Stimulated activated CD8-positive, alpha-beta memory T cell treated with anti-CD3 and anti-CD28 coated beads, Interleukin-15, amount 100 ng/mL, for 1 hour (primary cell): ENCODE results near the gene APP.

Experiments used
- DNase-seq: peaks from one replicate; pipeline ENCODE4 v3.0.0-alpha.2; 2020; ENCODE audit warnings: low read depth

APP gene

GRCh38 chr21:25979845-25980616, 190.5 kb downstream of the APP start:
- DNase-seq = no peak

GRCh38 chr21:25977068-25977611, 193.4 kb downstream of the APP start:
- no peak for DNase-seq

GRCh38 chr21:25974964-25975363, 195.6 kb downstream of the APP start:
- DNase-seq = no peak

GRCh38 chr21:25970254-25970930, 200.2 kb downstream of the APP start:
- no peak for DNase-seq

GRCh38 chr21:25967901-25968438, 202.6 kb downstream of the APP start:
- DNase-seq = no peak

GRCh38 chr21:25967181-25967900, 203.2 kb downstream of the APP start:
- no peak for DNase-seq

- DNase-seq = no peak
Measured at GRCh38 chr21:25965951-25966707, 204.4 kb downstream of the APP start.

- no peak for DNase-seq
Measured at GRCh38 chr21:25964926-25965325, 205.6 kb downstream of the APP start.

GRCh38 chr21:25964015-25964414, 206.6 kb downstream of the APP start:
- no peak for DNase-seq

GRCh38 chr21:25963181-25963580, 207.4 kb downstream of the APP start:
- no peak for DNase-seq

GRCh38 chr21:25961042-25961441, 209.5 kb downstream of the APP start:
- no peak for DNase-seq

- DNase-seq = no peak
Measured at GRCh38 chr21:25960402-25960801, 210.2 kb downstream of the APP start.

GRCh38 chr21:25959799-25960198, 210.8 kb downstream of the APP start:
- no peak for DNase-seq

GRCh38 chr21:25956993-25957714, 213.4 kb downstream of the APP start:
- DNase-seq = no peak

- DNase-seq = no peak
Measured at GRCh38 chr21:25955646-25956045, 214.9 kb downstream of the APP start.

GRCh38 chr21:25953659-25954058, 216.9 kb downstream of the APP start:
- DNase-seq = no peak

GRCh38 chr21:25953196-25953595, 217.4 kb downstream of the APP start:
- DNase-seq = no peak

GRCh38 chr21:25952306-25952705, 218.3 kb downstream of the APP start:
- no peak for DNase-seq

- DNase-seq = no peak
Measured at GRCh38 chr21:25949701-25950100, 220.9 kb downstream of the APP start.

- DNase-seq = no peak
Measured at GRCh38 chr21:25944672-25945213, 225.8 kb downstream of the APP start.

- no peak for DNase-seq
Measured at GRCh38 chr21:25944082-25944481, 226.5 kb downstream of the APP start.
